HEK293 (cell line): ENCODE data around the gene RPS10.

Experiments used
- CTCF ChIP-seq: fragments of 450-650 bp; formaldehyde crosslinking; IDR thresholded peaks from 2 replicates; pipeline ENCODE4 v1.5.1; 2016; ENCODE audit warnings: missing biosample characterization, missing genetic modification characterization
- PRDM1 ChIP-seq: fragments of 450-650 bp; formaldehyde crosslinking; IDR thresholded peaks from 2 replicates; pipeline ENCODE4; 2016; ENCODE audit warnings: missing biosample characterization, missing genetic modification characterization
- ZBTB26 ChIP-seq: fragments of 450-650 bp; formaldehyde crosslinking; optimal IDR thresholded peaks from 2 replicates; pipeline ENCODE3; 2016; ENCODE audit warnings: missing biosample characterization, mild to moderate bottlenecking, missing genetic modification characterization
- ZBTB8A ChIP-seq: fragments of 450-650 bp; formaldehyde crosslinking; IDR thresholded peaks from 2 replicates; pipeline ENCODE4 v1.5.1; 2016; ENCODE audit warnings: missing biosample characterization, missing genetic modification characterization
- ZEB2 ChIP-seq: fragments of 450-650 bp; formaldehyde crosslinking; IDR thresholded peaks from 2 replicates; pipeline ENCODE4 v1.5.1; 2016; ENCODE audit warnings: missing biosample characterization, missing genetic modification characterization
- ZNF202 ChIP-seq: fragments of 450-650 bp; formaldehyde crosslinking; IDR thresholded peaks from 2 replicates; pipeline ENCODE4 v1.5.1; 2016; ENCODE audit warnings: missing biosample characterization, missing genetic modification characterization, borderline replicate concordance
- ZNF248 ChIP-seq: fragments of 450-650 bp; formaldehyde crosslinking; IDR thresholded peaks from 2 replicates; pipeline ENCODE4 v1.5.1; 2017; ENCODE audit warnings: missing biosample characterization, missing genetic modification characterization
- ZNF302 ChIP-seq: fragments of 450-650 bp; formaldehyde crosslinking; IDR thresholded peaks from 2 replicates; pipeline ENCODE4 v1.5.1; 2016; ENCODE audit warnings: missing biosample characterization, missing genetic modification characterization, low read depth
- ZNF423 ChIP-seq: fragments of 450-650 bp; formaldehyde crosslinking; IDR thresholded peaks from 2 replicates; pipeline ENCODE4 v1.5.1; 2016; ENCODE audit warnings: missing biosample characterization, missing genetic modification characterization
- ZNF596 ChIP-seq: fragments of 450-650 bp; IDR thresholded peaks from 2 replicates; pipeline ENCODE4 v1.5.0; 2018; ENCODE audit warnings: missing biosample characterization, mild to moderate bottlenecking, missing genetic modification characterization, moderate library complexity

- TF ChIP-seq CTCF (tag by site-specific recombination): no peak
- peak; percentile 46; the same call in 1 of the 2 replicates for TF ChIP-seq ZEB2 (tag by site-specific recombination)
- no peak for TF ChIP-seq ZNF248 (tag by site-specific recombination)
- no peak for TF ChIP-seq ZNF596 (tag by site-specific recombination)
- TF ChIP-seq PRDM1 (tag by site-specific recombination): peak; percentile 92
- no peak for TF ChIP-seq ZNF202 (tag by site-specific recombination)
- no peak for TF ChIP-seq ZNF423 (tag by site-specific recombination)
- no peak for TF ChIP-seq ZBTB26 (tag by site-specific recombination)
- no peak for TF ChIP-seq ZNF302
- no peak for TF ChIP-seq ZBTB8A
These were observed 35.1 kb downstream of the RPS10 start for GRCh38 chr6:34390531-34391472.
